DND-41 (cell line): Measurements from ENCODE around the gene CTNNA3.

Source experiments
- ATAC-seq: fragments of 200-7000 bp; cut with Tn5 transposase; 3 replicates; pipeline ENCODE4 v1.9.1; 2021; ENCODE audit warnings: low read depth; ENCODE audit not compliant: insufficient read depth
- DNase-seq: peaks from one replicate; pipeline ENCODE4 v3.0.0-alpha.2; 2020
- H2AFZ ChIP-seq: 2 replicates; pipeline ENCODE4 v1.6.0; 2012; ENCODE audit warnings: low read depth, low read length
- H3K27ac ChIP-seq: 2 replicates; pipeline ENCODE4 v1.5.1; 2012; ENCODE audit warnings: low read length, inconsistent platforms
- H3K27me3 ChIP-seq: fragments of 200-600 bp; sonication (generic); 2 replicates; pipeline ENCODE4 v1.6.0; 2012; ENCODE audit warnings: low read length, mild to moderate bottlenecking, inconsistent platforms; ENCODE audit not compliant: insufficient read depth, poor library complexity
- H3K36me3 ChIP-seq: 2 replicates; pipeline ENCODE4 v1.5.1; 2012; ENCODE audit warnings: low read length, inconsistent platforms; ENCODE audit not compliant: insufficient read depth
- H3K4me1 ChIP-seq: 2 replicates; pipeline ENCODE4 v1.5.1; 2012; ENCODE audit warnings: mild to moderate bottlenecking, low read length; ENCODE audit not compliant: insufficient read depth
- H3K4me2 ChIP-seq: 2 replicates; pipeline ENCODE4 v1.6.0; 2012; ENCODE audit warnings: mild to moderate bottlenecking, moderate library complexity, low read length, inconsistent platforms; ENCODE audit not compliant: insufficient read depth
- H3K4me3 ChIP-seq, 2 experiments: fragments of 200-600 bp in 1 of 2; shearing (Covaris generic) in 1 of 2; 2 replicates each; pipeline ENCODE4 v1.5.1; 2012 to 2016; ENCODE audit warnings: inconsistent platforms in 2 of 2, low read length in 2 of 2, mild to moderate bottlenecking in 2 of 2, low read depth in 1 of 2, moderate library complexity in 1 of 2
- H3K79me2 ChIP-seq: 2 replicates; pipeline ENCODE4 v1.6.0; 2012; ENCODE audit warnings: low read length, inconsistent platforms; ENCODE audit not compliant: insufficient read depth
- H3K9ac ChIP-seq: 2 replicates; pipeline ENCODE4 v1.6.0; 2012; ENCODE audit warnings: low read depth, mild to moderate bottlenecking, inconsistent platforms, low read length, moderate library complexity
- H3K9me3 ChIP-seq: 2 replicates; pipeline ENCODE4 v1.5.1; 2012; ENCODE audit warnings: low read length, moderate library complexity, mild to moderate bottlenecking, inconsistent platforms; ENCODE audit not compliant: insufficient read depth, severe bottlenecking
- H4K20me1 ChIP-seq: 2 replicates; pipeline ENCODE4 v1.6.0; 2012; ENCODE audit warnings: low read length; ENCODE audit not compliant: insufficient read depth
- CTCF ChIP-seq: IDR thresholded peaks from 2 replicates; pipeline ENCODE4 v1.5.1; 2012; ENCODE audit warnings: borderline replicate concordance, low read length, moderate library complexity, mild to moderate bottlenecking; ENCODE audit not compliant: poor library complexity, severe bottlenecking; ENCODE audit errors: extremely low read depth
- EZH2 ChIP-seq: IDR thresholded peaks from 3 replicates; pipeline ENCODE4 v1.6.1; 2012; ENCODE audit warnings: borderline replicate concordance, low read depth, mild to moderate bottlenecking, moderate library complexity, low read length, inconsistent platforms; ENCODE audit not compliant: severe bottlenecking

CTNNA3 gene

DNA sequence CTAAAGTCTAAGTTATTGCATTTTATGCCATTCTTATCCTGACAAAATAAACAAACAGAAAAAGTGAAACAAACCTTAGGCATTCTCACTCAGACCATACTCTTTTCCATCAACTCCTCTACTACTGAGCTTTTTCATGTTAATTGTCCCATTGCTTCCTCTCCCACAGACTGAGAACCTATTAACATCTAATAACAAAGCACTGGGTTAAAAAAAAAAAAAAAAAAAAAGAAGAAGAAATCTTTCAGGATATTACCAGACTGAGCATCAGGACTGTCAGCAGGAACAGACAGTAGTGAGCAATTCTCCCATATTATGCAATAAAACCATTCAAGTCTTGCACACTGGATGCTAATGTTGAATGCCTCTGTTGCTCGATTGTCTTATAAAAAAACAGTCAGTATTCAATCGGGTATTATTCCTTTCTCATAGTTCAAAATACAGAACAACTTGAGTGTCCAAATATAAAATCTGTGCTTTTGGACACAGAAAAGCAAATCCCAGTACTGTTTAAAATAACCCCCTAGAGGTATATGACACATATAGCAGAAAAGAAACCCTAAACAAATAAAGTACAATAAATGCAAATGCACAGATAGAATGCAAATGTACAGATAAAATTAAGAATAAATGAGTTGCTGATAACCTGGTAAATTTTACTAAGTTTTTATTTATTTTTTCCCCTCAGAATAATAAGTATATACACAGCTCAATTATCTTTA lies 1301.5 kb downstream of the CTNNA3 start:
- no peaks in the 10 kb centered on the region for H3K27me3 ChIP-seq
- no peak overlapping the region for H3K9ac ChIP-seq
- H3K27ac ChIP-seq = no peak overlapping the region
- no peak overlapping the region for H3K4me3 ChIP-seq
- DNase-seq (no peak), ATAC-seq (no peak)
- H3K4me2 ChIP-seq = no peak overlapping the region
- H3K79me2 ChIP-seq = no peaks in the 10 kb centered on the region
- no peak overlapping the region for H2AFZ ChIP-seq
- H3K9me3 ChIP-seq = no peaks in the 10 kb centered on the region
- no peak for TF ChIP-seq EZH2
- TF ChIP-seq CTCF = no peak
- H3K4me1 ChIP-seq = no peaks in the 10 kb centered on the region
- no peaks in the 10 kb centered on the region for H3K36me3 ChIP-seq
- no peaks in the 10 kb centered on the region for H4K20me1 ChIP-seq

GRCh38 chr10:66390926-66391325 lies 1305.1 kb downstream of the CTNNA3 start:
- Histone ChIP-seq H3K9me3 (no peaks in the 10 kb centered on the region), H3K9ac (no peak overlapping the region), H3K4me2 (no peak overlapping the region), H3K4me3 (no peak overlapping the region), H4K20me1 (no peaks in the 10 kb centered on the region), H3K79me2 (no peaks in the 10 kb centered on the region), H3K4me1 (no peaks in the 10 kb centered on the region), H3K27ac (no peak overlapping the region), H3K36me3 (no peaks in the 10 kb centered on the region), H3K27me3 (no peaks in the 10 kb centered on the region), H2AFZ (no peak overlapping the region)
- no peak for ATAC-seq
- TF ChIP-seq CTCF (no peak), EZH2 (no peak)
- no peak for DNase-seq

DNA sequence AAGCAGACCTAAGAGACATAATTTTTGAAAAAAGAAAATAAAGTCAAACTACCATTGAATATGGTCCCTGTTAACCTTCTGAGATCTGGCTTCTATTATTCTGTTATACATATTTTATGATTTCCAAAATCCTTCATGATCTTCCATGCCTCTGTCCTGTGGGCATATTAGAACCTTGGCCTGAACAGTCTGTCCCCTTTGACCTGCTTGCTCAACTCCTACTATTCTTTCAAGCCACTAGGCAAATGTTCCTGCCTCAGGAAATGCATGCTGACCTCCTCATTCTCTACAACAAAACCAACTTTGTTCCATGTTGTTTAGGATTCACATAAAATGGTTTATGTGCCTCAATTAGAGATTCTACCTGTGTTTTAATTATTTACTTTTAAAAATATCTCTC lies 1315.0 kb downstream of the CTNNA3 start:
- no peaks in the 10 kb centered on the region for H4K20me1 ChIP-seq
- H3K27me3 ChIP-seq = no peaks in the 10 kb centered on the region
- H2AFZ ChIP-seq = no peak overlapping the region
- ATAC-seq (no peak), DNase-seq (no peak)
- H3K79me2 ChIP-seq = no peaks in the 10 kb centered on the region
- H3K36me3 ChIP-seq = no peaks in the 10 kb centered on the region
- no peaks in the 10 kb centered on the region for H3K9me3 ChIP-seq
- H3K4me1 ChIP-seq = no peaks in the 10 kb centered on the region
- H3K4me2 ChIP-seq = no peak overlapping the region
- no peak for TF ChIP-seq CTCF
- TF ChIP-seq EZH2 = no peak
- H3K4me3 ChIP-seq = no peak overlapping the region
- no peak overlapping the region for H3K9ac ChIP-seq
- H3K27ac ChIP-seq = no peak overlapping the region
